Fibroblast of lung (primary cell): ENCODE results near the gene PLEKHG1. TPM values are rescaled to one million over a fixed set of nuclear protein-coding genes. Genes with fewer than 3 reads are reported as not detected.

Experiments used
- DNase-seq, 2 donors: peaks; one replicate each; pipeline versions ENCODE4 v3.0.0 to v3.0.0-alpha.2; 2010; ENCODE audit warnings: low read depth in 2 of 2
- H2AFZ ChIP-seq: 2 replicates; pipeline ENCODE4 v1.5.1; 2012; ENCODE audit warnings: low read length, control low read depth, inconsistent platforms
- H3K27ac ChIP-seq: 2 replicates; pipeline ENCODE4 v1.5.1; 2011; ENCODE audit warnings: low read length, control low read depth; ENCODE audit not compliant: insufficient read depth
- H3K27me3 ChIP-seq: 2 replicates; pipeline ENCODE4 v1.5.1; 2011; ENCODE audit warnings: mild to moderate bottlenecking, low read length; ENCODE audit not compliant: control insufficient read depth, insufficient read depth
- H3K36me3 ChIP-seq: 2 replicates; pipeline ENCODE4 v1.5.1; 2011; ENCODE audit warnings: low read length; ENCODE audit not compliant: control insufficient read depth, insufficient read depth
- H3K4me1 ChIP-seq: 2 replicates; pipeline ENCODE4 v1.5.1; 2011; ENCODE audit warnings: low read length; ENCODE audit not compliant: control insufficient read depth, insufficient read depth; ENCODE audit errors: extremely low read depth
- H3K4me2 ChIP-seq: 2 replicates; pipeline ENCODE4 v1.5.1; 2011; ENCODE audit warnings: low read length, control low read depth; ENCODE audit not compliant: insufficient read depth; ENCODE audit errors: extremely low read depth
- H3K4me3 ChIP-seq, 4 experiments: fragments of 200-600 bp in 1 of 4; sonication (generic) in 1 of 4; replicated peaks in 1 of 4; 2 replicates each; pipeline ENCODE4 v1.5.1; 2011 to 2016; ENCODE audit warnings: low read length in 4 of 4, low read depth in 3 of 4, mild to moderate bottlenecking in 3 of 4, control low read depth in 2 of 4, inconsistent platforms in 1 of 4, mixed read lengths in 1 of 4; ENCODE audit not compliant: insufficient read depth in 1 of 4; ENCODE audit errors: control extremely low read depth in 1 of 4
- H3K79me2 ChIP-seq: 2 replicates; pipeline ENCODE4 v1.5.1; 2012; ENCODE audit warnings: mild to moderate bottlenecking, low read length, inconsistent platforms; ENCODE audit not compliant: control insufficient read depth, insufficient read depth
- H3K9ac ChIP-seq: 2 replicates; pipeline ENCODE4 v1.5.1; 2011; ENCODE audit warnings: mild to moderate bottlenecking, low read length, control low read depth; ENCODE audit not compliant: insufficient read depth
- H3K9me3 ChIP-seq: 2 replicates; pipeline ENCODE4 v1.5.1; 2012; ENCODE audit warnings: low read depth, low read length; ENCODE audit not compliant: control insufficient read depth, insufficient read depth
- H4K20me1 ChIP-seq: 2 replicates; pipeline ENCODE4 v1.5.1; 2011; ENCODE audit warnings: low read length; ENCODE audit not compliant: control insufficient read depth, insufficient read depth; ENCODE audit errors: extremely low read depth
- EZH2 ChIP-seq: IDR thresholded peaks from 2 replicates; pipeline ENCODE4 v1.5.1; 2012; ENCODE audit warnings: low read length, control low read depth, mild to moderate bottlenecking; ENCODE audit errors: missing control alignments
- polyA plus RNA-seq, 2 donors: library from polyadenylated mRNA; depleted of rRNA in 1 of 2; stranded (reverse) in 1 of 2; unstranded in 1 of 2; fragments of >200 nt; gene quantifications; 2 replicates each; pipeline ENCODE4 v1.2.1, GENCODE V29; 2011 to 2012; ENCODE audit warnings: missing spikeins in 1 of 2
- total RNA-seq: library from RNA; depleted of rRNA; stranded (reverse); fragments of >200 nt; gene quantifications from 2 replicates; pipeline ENCODE4 v1.2.1, GENCODE V29; 2014
- TF ChIP-seq, protein P1 (sequence below), 2 donors: IDR thresholded peaks in 1 of 2; conservative IDR thresholded peaks in 1 of 2; 1 replicate in 1 of 2; 2 replicates in 1 of 2; pipeline ENCODE4 v1.5.1; 2011 to 2012; ENCODE audit warnings: low read length in 2 of 2, control low read depth in 1 of 2, inconsistent platforms in 1 of 2, low read depth in 1 of 2, mild to moderate bottlenecking in 1 of 2

The PLEKHG1 gene
- total and polyA plus RNA-seq, 2 donors (not counting 1 experiment from before 2014, with no cell fraction given): 0.30 to 12.7 TPM

GRCh38 chr6:150605333-150605732, 5.6 kb downstream of the PLEKHG1 start:
- Histone ChIP-seq H3K79me2 (no peaks in the 10 kb centered on the region), H3K36me3 (no peaks in the 10 kb centered on the region), H3K9ac (no peak overlapping the region), H3K4me1 (no peaks in the 10 kb centered on the region), H3K4me2 (no peak overlapping the region), H3K27ac (no peak overlapping the region), H3K4me3 (no peak overlapping the region), H2AFZ (no peak overlapping the region), H3K9me3 (no peaks in the 10 kb centered on the region), H4K20me1 (no peaks in the 10 kb centered on the region), H3K27me3 (peaks cover 11% of the 10 kb centered on the region)
- no peak for DNase-seq
- TF ChIP-seq, protein P1, sequence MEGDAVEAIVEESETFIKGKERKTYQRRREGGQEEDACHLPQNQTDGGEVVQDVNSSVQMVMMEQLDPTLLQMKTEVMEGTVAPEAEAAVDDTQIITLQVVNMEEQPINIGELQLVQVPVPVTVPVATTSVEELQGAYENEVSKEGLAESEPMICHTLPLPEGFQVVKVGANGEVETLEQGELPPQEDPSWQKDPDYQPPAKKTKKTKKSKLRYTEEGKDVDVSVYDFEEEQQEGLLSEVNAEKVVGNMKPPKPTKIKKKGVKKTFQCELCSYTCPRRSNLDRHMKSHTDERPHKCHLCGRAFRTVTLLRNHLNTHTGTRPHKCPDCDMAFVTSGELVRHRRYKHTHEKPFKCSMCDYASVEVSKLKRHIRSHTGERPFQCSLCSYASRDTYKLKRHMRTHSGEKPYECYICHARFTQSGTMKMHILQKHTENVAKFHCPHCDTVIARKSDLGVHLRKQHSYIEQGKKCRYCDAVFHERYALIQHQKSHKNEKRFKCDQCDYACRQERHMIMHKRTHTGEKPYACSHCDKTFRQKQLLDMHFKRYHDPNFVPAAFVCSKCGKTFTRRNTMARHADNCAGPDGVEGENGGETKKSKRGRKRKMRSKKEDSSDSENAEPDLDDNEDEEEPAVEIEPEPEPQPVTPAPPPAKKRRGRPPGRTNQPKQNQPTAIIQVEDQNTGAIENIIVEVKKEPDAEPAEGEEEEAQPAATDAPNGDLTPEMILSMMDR (conservative IDR thresholded peaks at IDR 0.05 in 1 of 2, IDR thresholded peaks at IDR 0.05 in 1 of 2; ENCODE audit: low read depth in 1 of 2, low read length in 2 of 2): no peak
- no peak for TF ChIP-seq EZH2

- H3K4me2 ChIP-seq: no peak overlapping the region
- H3K27me3 ChIP-seq: peaks cover 6% of the 10 kb centered on the region
- H2AFZ ChIP-seq: no peak overlapping the region
- H4K20me1 ChIP-seq: no peaks in the 10 kb centered on the region
- TF ChIP-seq, protein P1 (conservative IDR thresholded peaks at IDR 0.05 in 1 of 2, IDR thresholded peaks at IDR 0.05 in 1 of 2; ENCODE audit: low read depth in 1 of 2, low read length in 2 of 2): no peak
- TF ChIP-seq EZH2: no peak
- H3K36me3 ChIP-seq: no peaks in the 10 kb centered on the region
- no peaks in the 10 kb centered on the region for H3K9me3 ChIP-seq
- no peak overlapping the region for H3K27ac ChIP-seq
- H3K79me2 ChIP-seq: no peaks in the 10 kb centered on the region
- DNase-seq: no peak
- H3K4me1 ChIP-seq: no peaks in the 10 kb centered on the region
- H3K4me3 ChIP-seq: no peak overlapping the region
- no peak overlapping the region for H3K9ac ChIP-seq
Measured at GRCh38 chr6:150606168-150606591, 6.5 kb downstream of the PLEKHG1 start.

- Histone ChIP-seq H2AFZ (no peak overlapping the region), H3K9ac (no peak overlapping the region), H3K4me2 (no peak overlapping the region), H4K20me1 (no peaks in the 10 kb centered on the region), H3K4me3 (no peak overlapping the region), H3K9me3 (no peaks in the 10 kb centered on the region), H3K79me2 (no peaks in the 10 kb centered on the region), H3K4me1 (no peaks in the 10 kb centered on the region), H3K36me3 (no peaks in the 10 kb centered on the region), H3K27ac (no peak overlapping the region), H3K27me3 (no peaks in the 10 kb centered on the region)
- no peak for DNase-seq
- TF ChIP-seq, protein P1 (conservative IDR thresholded peaks at IDR 0.05 in 1 of 2, IDR thresholded peaks at IDR 0.05 in 1 of 2; ENCODE audit: low read depth in 1 of 2, low read length in 2 of 2): no peak
- no peak for TF ChIP-seq EZH2
Measured at GRCh38 chr6:150606647-150607328, 7.1 kb downstream of the PLEKHG1 start.
